Measurements from ENCODE around the gene IL9.

DNA sequence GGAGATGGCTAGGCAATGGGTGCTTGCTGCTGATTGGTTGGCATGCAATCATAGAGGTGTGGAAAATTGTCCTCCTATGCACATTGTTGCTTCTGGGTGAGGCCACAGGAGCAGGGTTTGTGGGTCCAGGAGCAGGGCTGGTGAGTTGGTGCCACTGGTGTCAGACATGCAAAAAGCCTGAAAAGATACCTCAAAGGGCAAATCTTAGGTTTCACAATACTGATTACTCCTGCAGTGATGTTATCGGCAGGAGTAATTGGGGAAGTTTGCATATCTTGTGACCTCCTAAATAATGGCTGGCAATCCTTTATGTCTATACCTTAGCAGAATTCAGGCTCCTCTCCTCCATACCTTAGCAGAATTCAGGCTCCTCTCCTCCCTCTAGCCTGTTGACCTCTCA, 36.0 kb downstream of the IL9 start:
- TF ChIP-seq NFE2L2 (IDR thresholded peaks at IDR 0.05; ENCODE audit: low read depth, low read length) (no peak), POLR2A (IDR thresholded peaks at IDR 0.05; ENCODE audit: low read depth, low read length) (no peak), FOS (IDR thresholded peaks at IDR 0.05; ENCODE audit: low read depth, low read length) (no peak), RAD21 (IDR thresholded peaks at IDR 0.05; ENCODE audit: low read length) (no peak), CEBPB (IDR thresholded peaks at IDR 0.05; ENCODE audit: low read depth, low read length) (no peak)
- TF ChIP-seq, protein P1, sequence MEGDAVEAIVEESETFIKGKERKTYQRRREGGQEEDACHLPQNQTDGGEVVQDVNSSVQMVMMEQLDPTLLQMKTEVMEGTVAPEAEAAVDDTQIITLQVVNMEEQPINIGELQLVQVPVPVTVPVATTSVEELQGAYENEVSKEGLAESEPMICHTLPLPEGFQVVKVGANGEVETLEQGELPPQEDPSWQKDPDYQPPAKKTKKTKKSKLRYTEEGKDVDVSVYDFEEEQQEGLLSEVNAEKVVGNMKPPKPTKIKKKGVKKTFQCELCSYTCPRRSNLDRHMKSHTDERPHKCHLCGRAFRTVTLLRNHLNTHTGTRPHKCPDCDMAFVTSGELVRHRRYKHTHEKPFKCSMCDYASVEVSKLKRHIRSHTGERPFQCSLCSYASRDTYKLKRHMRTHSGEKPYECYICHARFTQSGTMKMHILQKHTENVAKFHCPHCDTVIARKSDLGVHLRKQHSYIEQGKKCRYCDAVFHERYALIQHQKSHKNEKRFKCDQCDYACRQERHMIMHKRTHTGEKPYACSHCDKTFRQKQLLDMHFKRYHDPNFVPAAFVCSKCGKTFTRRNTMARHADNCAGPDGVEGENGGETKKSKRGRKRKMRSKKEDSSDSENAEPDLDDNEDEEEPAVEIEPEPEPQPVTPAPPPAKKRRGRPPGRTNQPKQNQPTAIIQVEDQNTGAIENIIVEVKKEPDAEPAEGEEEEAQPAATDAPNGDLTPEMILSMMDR (conservative IDR thresholded peaks at IDR 0.05; ENCODE audit: low read depth, low read length), result no peak

All from IMR-90 (cell line).